Astrocyte (in vitro differentiated cells and primary cell): ENCODE measurements around the gene SGIP1. TPM values are rescaled to one million over a fixed set of nuclear protein-coding genes. Genes with fewer than 3 reads are reported as not detected.
A peak's percentile ranks its signal among the peaks of the same experiment; 100 is the strongest.

ENCODE experiments used
- DNase-seq: peaks from one replicate; pipeline ENCODE4 v3.0.0-alpha.2; 2010; ENCODE audit warnings: low read depth
- FAIRE-seq: peaks from 2 replicates; lab custom pipeline; 2011; peaks lifted over from hg19 to GRCh38; lab: Jason Lieb, UNC
- H2AFZ ChIP-seq: 2 replicates; pipeline ENCODE4 v1.6.0; 2012; ENCODE audit warnings: low read depth, low read length, inconsistent platforms
- H3K27ac ChIP-seq: 2 replicates; pipeline ENCODE4 v1.5.1; 2011; ENCODE audit warnings: low read depth, low read length, inconsistent platforms
- H3K27me3 ChIP-seq: 2 replicates; pipeline ENCODE4 v1.6.0; 2011; ENCODE audit warnings: low read length, inconsistent platforms; ENCODE audit not compliant: insufficient read depth
- H3K36me3 ChIP-seq: 2 replicates; pipeline ENCODE4 v1.5.1; 2011; ENCODE audit warnings: low read length, inconsistent platforms; ENCODE audit not compliant: insufficient read depth
- H3K4me1 ChIP-seq: 2 replicates; pipeline ENCODE4 v1.5.1; 2011; ENCODE audit warnings: low read length, inconsistent platforms; ENCODE audit not compliant: insufficient read depth
- H3K4me2 ChIP-seq: 2 replicates; pipeline ENCODE4 v1.6.0; 2012; ENCODE audit warnings: low read length, inconsistent platforms
- H3K4me3 ChIP-seq: 2 replicates; pipeline ENCODE4 v1.5.1; 2011; ENCODE audit warnings: low read depth, mild to moderate bottlenecking, low read length, inconsistent platforms; ENCODE audit not compliant: insufficient read depth
- H3K79me2 ChIP-seq: 2 replicates; pipeline ENCODE4 v1.6.0; 2012; ENCODE audit warnings: mild to moderate bottlenecking, low read length, inconsistent platforms; ENCODE audit not compliant: insufficient read depth
- H3K9ac ChIP-seq: 2 replicates; pipeline ENCODE4 v1.6.0; 2012; ENCODE audit warnings: mild to moderate bottlenecking, low read length, inconsistent platforms
- H3K9me3 ChIP-seq: 2 replicates; pipeline ENCODE4 v1.5.1; 2012; ENCODE audit warnings: low read depth, mild to moderate bottlenecking, low read length, inconsistent platforms; ENCODE audit not compliant: insufficient read depth
- H4K20me1 ChIP-seq: 2 replicates; pipeline ENCODE4 v1.6.0; 2012; ENCODE audit warnings: low read length, inconsistent platforms; ENCODE audit not compliant: insufficient read depth
- H3K27ac Mint-ChIP-seq: one replicate; pipeline ENCODE4 v1.8.0; 2021; ENCODE audit warnings: mild to moderate bottlenecking, mixed read lengths; ENCODE audit not compliant: unreplicated experiment
- H3K27me3 Mint-ChIP-seq: one replicate; pipeline ENCODE4 v1.8.0; 2021; ENCODE audit warnings: low read depth, mixed read lengths; ENCODE audit not compliant: unreplicated experiment
- H3K36me3 Mint-ChIP-seq: one replicate; pipeline ENCODE4 v1.8.0; 2021; ENCODE audit warnings: low read depth, mixed read lengths; ENCODE audit not compliant: unreplicated experiment
- H3K4me1 Mint-ChIP-seq: one replicate; pipeline ENCODE4 v1.8.0; 2021; ENCODE audit warnings: low read depth, mixed read lengths; ENCODE audit not compliant: unreplicated experiment
- H3K4me3 Mint-ChIP-seq: one replicate; pipeline ENCODE4 v1.8.0; 2021; ENCODE audit warnings: mild to moderate bottlenecking, moderate library complexity, mixed read lengths; ENCODE audit not compliant: unreplicated experiment
- H3K9me3 Mint-ChIP-seq: one replicate; pipeline ENCODE4 v1.8.0; 2021; ENCODE audit warnings: mild to moderate bottlenecking, mixed read lengths; ENCODE audit not compliant: unreplicated experiment
- CTCF ChIP-seq: IDR thresholded peaks from 2 replicates; pipeline ENCODE4 v1.5.1; 2011; ENCODE audit warnings: low read depth, mild to moderate bottlenecking, inconsistent platforms, low read length, moderate library complexity; ENCODE audit not compliant: insufficient read depth
- EZH2 ChIP-seq: IDR thresholded peaks from 2 replicates; pipeline ENCODE4 v1.6.1; 2012; ENCODE audit warnings: mild to moderate bottlenecking, low read length, inconsistent platforms; ENCODE audit not compliant: insufficient read depth
- total RNA-seq: library from RNA; stranded (reverse); gene quantifications from 2 replicates; pipeline ENCODE4 v1.2.1, GENCODE V29; 2021

The SGIP1 gene
- total RNA-seq, 1 donor from 2014 or later, result 8.8 TPM

- DNase-seq (peak; percentile 97), FAIRE-seq (peak; percentile 99)
- Mint-ChIP-seq H3K27me3 (no peaks in the 10 kb centered on the region), H3K27ac (peak overlapping the region; percentile 97), H3K4me1 (peaks cover 30% of the 10 kb centered on the region), H3K9me3 (peaks cover 3% of the 10 kb centered on the region), H3K36me3 (no peaks in the 10 kb centered on the region), H3K4me3 (peak overlapping the region; percentile 51)
- Histone ChIP-seq H3K9ac (peak overlapping the region; percentile 69), H3K4me1 (peaks cover 27% of the 10 kb centered on the region), H2AFZ (no peak overlapping the region), H3K27ac (peak overlapping the region; percentile 92), H3K79me2 (peaks cover 9% of the 10 kb centered on the region), H3K36me3 (no peaks in the 10 kb centered on the region), H3K4me2 (peak overlapping the region; percentile 77), H3K4me3 (peak overlapping the region; percentile 21), H3K27me3 (no peaks in the 10 kb centered on the region), H3K9me3 (no peaks in the 10 kb centered on the region), H4K20me1 (no peaks in the 10 kb centered on the region)
- TF ChIP-seq EZH2 (no peak), CTCF (no peak)
Measured at GRCh38 chr1:66563941-66564630, 30.1 kb downstream of the SGIP1 start.

- H3K4me3 ChIP-seq, result no peak overlapping the region
- no peak overlapping the region for H2AFZ ChIP-seq
- H3K9me3 ChIP-seq, result no peaks in the 10 kb centered on the region
- no peaks in the 10 kb centered on the region for H3K27me3 ChIP-seq
- H3K4me1 Mint-ChIP-seq, result peaks cover 17% of the 10 kb centered on the region
- H3K27ac ChIP-seq, result no peak overlapping the region
- DNase-seq (no peak), FAIRE-seq (no peak)
- H3K27ac Mint-ChIP-seq, result no peak overlapping the region
- H3K4me3 Mint-ChIP-seq, result no peak overlapping the region
- no peak overlapping the region for H3K9ac ChIP-seq
- H3K27me3 Mint-ChIP-seq, result no peaks in the 10 kb centered on the region
- H4K20me1 ChIP-seq, result no peaks in the 10 kb centered on the region
- H3K36me3 ChIP-seq, result no peaks in the 10 kb centered on the region
- H3K4me2 ChIP-seq, result peak overlapping the region; percentile 11
- TF ChIP-seq EZH2, result no peak
- TF ChIP-seq CTCF, result no peak
- H3K36me3 Mint-ChIP-seq, result no peaks in the 10 kb centered on the region
- H3K9me3 Mint-ChIP-seq, result peaks cover 3% of the 10 kb centered on the region
- peaks cover 13% of the 10 kb centered on the region for H3K79me2 ChIP-seq
- H3K4me1 ChIP-seq, result peaks cover 16% of the 10 kb centered on the region
Measured at GRCh38 chr1:66570196-66570595, 36.2 kb downstream of the SGIP1 start.

GRCh38 chr1:66571789-66572188 lies 37.8 kb downstream of the SGIP1 start:
- Mint-ChIP-seq H3K27me3 (no peaks in the 10 kb centered on the region), H3K9me3 (peaks cover 3% of the 10 kb centered on the region), H3K4me3 (no peak overlapping the region), H3K4me1 (peaks cover 21% of the 10 kb centered on the region), H3K36me3 (no peaks in the 10 kb centered on the region), H3K27ac (peak overlapping the region; percentile 4)
- Histone ChIP-seq H3K9me3 (no peaks in the 10 kb centered on the region), H3K36me3 (no peaks in the 10 kb centered on the region), H3K9ac (no peak overlapping the region), H3K4me2 (peak overlapping the region; percentile 24), H3K27ac (peak overlapping the region; percentile 44), H2AFZ (no peak overlapping the region), H3K4me1 (peaks cover 26% of the 10 kb centered on the region), H4K20me1 (no peaks in the 10 kb centered on the region), H3K27me3 (no peaks in the 10 kb centered on the region), H3K79me2 (peaks cover 13% of the 10 kb centered on the region), H3K4me3 (no peak overlapping the region)
- DNase-seq, result peak; percentile 64
- TF ChIP-seq EZH2 (no peak), CTCF (no peak)
- peak; percentile 88 for FAIRE-seq
